Neural progenitor cell (in vitro differentiated cells): ENCODE measurements around the gene QKI. TPM values are rescaled to one million over a fixed set of nuclear protein-coding genes. Genes with fewer than 3 reads are reported as not detected.

Experiments used
- DNase-seq: peaks from one replicate; pipeline ENCODE4 v3.0.0-alpha.2; 2016; ENCODE audit warnings: low spot score
- H2AFZ ChIP-seq: fragments of 200-600 bp; sonication (generic); replicated peaks from 2 replicates; pipeline ENCODE4 v1.6.1; 2016; ENCODE audit warnings: antibody characterized with exemption
- H3F3A ChIP-seq: fragments of 200-600 bp; sonication (generic); 2 replicates; pipeline ENCODE4 v1.6.1; 2016; ENCODE audit warnings: antibody characterized with exemption, low read depth
- H3K27ac ChIP-seq: fragments of 200-600 bp; sonication (generic); 2 replicates; pipeline ENCODE4 v1.5.1; 2016; ENCODE audit warnings: mild to moderate bottlenecking
- H3K27me3 ChIP-seq: fragments of 200-600 bp; sonication (generic); 2 replicates; pipeline ENCODE4 v1.6.1; 2016; ENCODE audit warnings: mild to moderate bottlenecking, moderate library complexity
- H3K36me3 ChIP-seq: fragments of 200-600 bp; sonication (generic); 2 replicates; pipeline ENCODE4 v1.5.1; 2016
- H3K4me1 ChIP-seq: fragments of 200-600 bp; sonication (generic); 2 replicates; pipeline ENCODE4 v1.6.1; 2016; ENCODE audit warnings: mixed run types
- H3K4me2 ChIP-seq: fragments of 200-600 bp; sonication (generic); 2 replicates; pipeline ENCODE4 v1.6.1; 2016
- H3K4me3 ChIP-seq: fragments of 200-600 bp; sonication (generic); 2 replicates; pipeline ENCODE4 v1.5.1; 2016
- H3K79me2 ChIP-seq: fragments of 200-600 bp; sonication (generic); 2 replicates; pipeline ENCODE4 v1.6.1; 2016; ENCODE audit warnings: low read depth
- H3K9ac ChIP-seq: fragments of 200-600 bp; sonication (generic); 2 replicates; pipeline ENCODE4 v1.6.1; 2016
- H3K9me3 ChIP-seq: fragments of 200-600 bp; sonication (generic); 2 replicates; pipeline ENCODE4 v1.5.1; 2016; ENCODE audit warnings: low read depth
- H4K20me1 ChIP-seq: fragments of 200-600 bp; sonication (generic); 2 replicates; pipeline ENCODE4 v1.6.1; 2016; ENCODE audit warnings: low read depth
- H3K27ac Mint-ChIP-seq: 3 replicates; pipeline ENCODE4 v1.8.0; 2021; ENCODE audit warnings: mixed read lengths
- H3K27me3 Mint-ChIP-seq: 2 replicates; pipeline ENCODE4 v1.8.0; 2022; ENCODE audit warnings: low read depth, mild to moderate bottlenecking, inconsistent platforms, moderate library complexity, mixed read lengths; ENCODE audit not compliant: insufficient read depth
- H3K36me3 Mint-ChIP-seq: 3 replicates; pipeline ENCODE4 v1.8.0; 2021; ENCODE audit warnings: mixed read lengths
- H3K4me1 Mint-ChIP-seq: 3 replicates; pipeline ENCODE4 v1.8.0; 2021; ENCODE audit warnings: mixed read lengths
- H3K4me3 Mint-ChIP-seq: 3 replicates; pipeline ENCODE4 v1.8.0; 2021; ENCODE audit warnings: mild to moderate bottlenecking, moderate library complexity, mixed read lengths
- H3K9me3 Mint-ChIP-seq: 3 replicates; pipeline ENCODE4 v1.8.0; 2020; ENCODE audit warnings: mixed read lengths
- CTCF ChIP-seq: fragments of 200-600 bp; sonication (generic); IDR thresholded peaks from 2 replicates; pipeline ENCODE4 v1.5.1; 2017; ENCODE audit warnings: antibody characterized with exemption, mild to moderate bottlenecking
- EZH2 ChIP-seq: fragments of 200-600 bp; sonication (generic); IDR thresholded peaks from 2 replicates; pipeline ENCODE4 v1.6.1; 2017; ENCODE audit warnings: antibody characterized with exemption, mild to moderate bottlenecking, moderate library complexity
- EZH2phosphoT487 ChIP-seq: fragments of 200-600 bp; sonication (generic); IDR thresholded peaks from 2 replicates; pipeline ENCODE4 v1.6.1; 2017; ENCODE audit warnings: antibody characterized with exemption
- total RNA-seq: library from RNA; depleted of rRNA; stranded (reverse); fragments of >200 nt; gene quantifications from 2 replicates; pipeline ENCODE4 v1.2.3, GENCODE V29; 2015; ENCODE audit warnings: low replicate concordance

QKI gene
- total RNA-seq, 1 donor from 2014 or later: 212 TPM

GRCh38 chr6:163543321-163543720, 128.8 kb downstream of the QKI start:
- Mint-ChIP-seq H3K9me3 (no peaks in the 10 kb centered on the region), H3K27me3 (no peaks in the 10 kb centered on the region)

GRCh38 chr6:163545370-163545769, 130.9 kb downstream of the QKI start:
- H3K27me3 Mint-ChIP-seq: no peaks in the 10 kb centered on the region
- H3F3A ChIP-seq: peaks cover 26% of the 10 kb centered on the region
- H3K9ac ChIP-seq: no peak overlapping the region
- H3K27ac Mint-ChIP-seq: no peak overlapping the region
- H3K36me3 ChIP-seq: no peaks in the 10 kb centered on the region
- H3K4me3 ChIP-seq: no peak overlapping the region
- H3K4me3 Mint-ChIP-seq: no peak overlapping the region
- no peak for TF ChIP-seq EZH2
- TF ChIP-seq CTCF: no peak
- peaks cover 42% of the 10 kb centered on the region for H3K4me1 Mint-ChIP-seq
- H3K4me2 ChIP-seq: no peak overlapping the region
- H3K9me3 ChIP-seq: no peaks in the 10 kb centered on the region
- DNase-seq: no peak
- H3K9me3 Mint-ChIP-seq: peaks cover 7% of the 10 kb centered on the region
- H3K27me3 ChIP-seq: no peaks in the 10 kb centered on the region
- peaks cover 32% of the 10 kb centered on the region for H3K36me3 Mint-ChIP-seq
- H3K4me1 ChIP-seq: peaks cover 50% of the 10 kb centered on the region
- peaks cover 60% of the 10 kb centered on the region for H4K20me1 ChIP-seq
- H3K79me2 ChIP-seq: peaks cover 100% of the 10 kb centered on the region
- H2AFZ ChIP-seq: no peak overlapping the region
- H3K27ac ChIP-seq: no peak overlapping the region

More at GRCh38 chr6:163543321-163543720, 128.8 kb downstream of the QKI start:
- DNase-seq: peak; percentile 68
- H3K4me2 ChIP-seq: peak overlapping the region; percentile 61
- H3K4me3 Mint-ChIP-seq: no peak overlapping the region
- H3K4me1 ChIP-seq: peaks cover 69% of the 10 kb centered on the region
- no peak overlapping the region for H3K9ac ChIP-seq
- TF ChIP-seq CTCF: no peak
- H4K20me1 ChIP-seq: peaks cover 80% of the 10 kb centered on the region
- H3F3A ChIP-seq: peaks cover 30% of the 10 kb centered on the region
- no peak overlapping the region for H3K27ac Mint-ChIP-seq
- H3K4me1 Mint-ChIP-seq: peaks cover 46% of the 10 kb centered on the region
- peaks cover 23% of the 10 kb centered on the region for H3K36me3 Mint-ChIP-seq
- H3K9me3 ChIP-seq: no peaks in the 10 kb centered on the region
- H3K4me3 ChIP-seq: peak overlapping the region; percentile 14
- peaks cover 100% of the 10 kb centered on the region for H3K79me2 ChIP-seq
- H3K27me3 ChIP-seq: no peaks in the 10 kb centered on the region
- peak overlapping the region; percentile 18 for H3K27ac ChIP-seq
- H3K36me3 ChIP-seq: no peaks in the 10 kb centered on the region
- no peak overlapping the region for H2AFZ ChIP-seq

GRCh38 chr6:163547287-163547686, 132.8 kb downstream of the QKI start:
- Histone ChIP-seq H3K4me3 (no peak overlapping the region), H3K4me1 (peaks cover 39% of the 10 kb centered on the region), H4K20me1 (peaks cover 41% of the 10 kb centered on the region), H2AFZ (no peak overlapping the region), H3K4me2 (no peak overlapping the region), H3K27me3 (no peaks in the 10 kb centered on the region), H3K9ac (no peak overlapping the region), H3F3A (peaks cover 16% of the 10 kb centered on the region), H3K36me3 (no peaks in the 10 kb centered on the region), H3K79me2 (peaks cover 99% of the 10 kb centered on the region), H3K27ac (no peak overlapping the region), H3K9me3 (no peaks in the 10 kb centered on the region)
- peaks cover 39% of the 10 kb centered on the region for H3K36me3 Mint-ChIP-seq
- DNase-seq: no peak
- H3K4me3 Mint-ChIP-seq: no peak overlapping the region
- H3K9me3 Mint-ChIP-seq: peaks cover 7% of the 10 kb centered on the region
- no peaks in the 10 kb centered on the region for H3K27me3 Mint-ChIP-seq
- TF ChIP-seq CTCF (no peak), EZH2 (no peak), EZH2phosphoT487 (no peak)
- peaks cover 32% of the 10 kb centered on the region for H3K4me1 Mint-ChIP-seq
- no peak overlapping the region for H3K27ac Mint-ChIP-seq
